OCI-LY1 (cell line): ENCODE measurements around the gene PTPRO.

ENCODE experiments used
- EZH2 ChIP-seq: fragments of 200-600 bp; sonication (generic), shearing (Covaris generic); IDR thresholded peaks from 2 replicates; pipeline ENCODE4 v1.8.0; 2017; ENCODE audit warnings: borderline replicate concordance, mixed run types, mild to moderate bottlenecking, antibody characterized with exemption, low read length, moderate library complexity, mixed read lengths
- TF ChIP-seq, protein P1 (sequence below): fragments of 200-600 bp; sonication (generic), shearing (Covaris generic); IDR thresholded peaks from 2 replicates; pipeline ENCODE4 v1.5.1; 2017; ENCODE audit warnings: mild to moderate bottlenecking, antibody characterized with exemption, low read length, moderate library complexity, mixed read lengths

DNA sequence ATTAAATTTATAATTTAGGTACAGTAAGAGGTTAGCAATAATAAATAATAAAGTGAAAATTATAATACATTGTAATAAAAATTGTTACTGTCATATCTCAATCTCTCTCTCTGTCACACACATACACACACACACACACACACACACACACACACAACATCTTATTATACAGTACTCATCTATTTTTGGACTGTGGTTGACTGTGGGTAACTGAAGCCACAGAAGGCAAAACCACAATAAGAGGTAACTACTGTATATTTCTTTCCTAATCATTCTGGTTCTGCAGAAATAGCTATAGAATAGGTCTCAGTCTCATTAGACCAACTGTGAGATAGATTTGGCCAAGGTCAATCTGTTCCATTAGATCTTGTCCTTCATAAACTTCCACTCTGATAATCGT is 33.1 kb upstream of the PTPRO start:
- no peak for TF ChIP-seq EZH2
- TF ChIP-seq, protein P1, sequence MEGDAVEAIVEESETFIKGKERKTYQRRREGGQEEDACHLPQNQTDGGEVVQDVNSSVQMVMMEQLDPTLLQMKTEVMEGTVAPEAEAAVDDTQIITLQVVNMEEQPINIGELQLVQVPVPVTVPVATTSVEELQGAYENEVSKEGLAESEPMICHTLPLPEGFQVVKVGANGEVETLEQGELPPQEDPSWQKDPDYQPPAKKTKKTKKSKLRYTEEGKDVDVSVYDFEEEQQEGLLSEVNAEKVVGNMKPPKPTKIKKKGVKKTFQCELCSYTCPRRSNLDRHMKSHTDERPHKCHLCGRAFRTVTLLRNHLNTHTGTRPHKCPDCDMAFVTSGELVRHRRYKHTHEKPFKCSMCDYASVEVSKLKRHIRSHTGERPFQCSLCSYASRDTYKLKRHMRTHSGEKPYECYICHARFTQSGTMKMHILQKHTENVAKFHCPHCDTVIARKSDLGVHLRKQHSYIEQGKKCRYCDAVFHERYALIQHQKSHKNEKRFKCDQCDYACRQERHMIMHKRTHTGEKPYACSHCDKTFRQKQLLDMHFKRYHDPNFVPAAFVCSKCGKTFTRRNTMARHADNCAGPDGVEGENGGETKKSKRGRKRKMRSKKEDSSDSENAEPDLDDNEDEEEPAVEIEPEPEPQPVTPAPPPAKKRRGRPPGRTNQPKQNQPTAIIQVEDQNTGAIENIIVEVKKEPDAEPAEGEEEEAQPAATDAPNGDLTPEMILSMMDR = no peak
